PC-9 (cell line): ENCODE measurements around the gene PCDHGC4. TPM values are rescaled to one million over a fixed set of nuclear protein-coding genes. Genes with fewer than 3 reads are reported as not detected.

Experiments
- BruUV-seq: library from RNA; stranded (reverse); fragments of 400-500 nt; replicated peaks from 2 replicates; lab custom pipeline; 2021; lab: Mats Ljungman, UMichigan
- CTCF ChIA-PET: fragments of 300-600 bp; sonication (Branson Sonifier 250); formaldehyde crosslinking; loops from one replicate; lab custom pipeline; 2022; ENCODE audit warnings: antibody characterized with exemption; lab: Charles Lee
- POLR2A ChIA-PET: fragments of 300-600 bp; sonication (Branson Sonifier 250); formaldehyde crosslinking; loops from one replicate; lab custom pipeline; 2022; ENCODE audit warnings: antibody characterized with exemption; ENCODE audit not compliant: unreplicated experiment; lab: Charles Lee
- DNase-seq, 2 experiments: peaks; one replicate each; pipeline versions ENCODE4 v3.0.0 to v3.0.0-alpha.2; 2015 to 2022; ENCODE audit warnings: mixed read lengths in 1 of 2
- H2AFZ ChIP-seq: fragments of 200-600 bp; sonication (generic); 2 replicates; pipeline ENCODE4 v1.8.1; 2017; ENCODE audit warnings: antibody characterized with exemption
- H3F3A ChIP-seq: fragments of 200-600 bp; sonication (generic); 2 replicates; pipeline ENCODE4 v1.8.1; 2017; ENCODE audit warnings: antibody characterized with exemption, mild to moderate bottlenecking, low read depth; ENCODE audit not compliant: insufficient read depth
- H3K27ac ChIP-seq: fragments of 200-600 bp; sonication (generic); 2 replicates; pipeline ENCODE4 v1.6.1; 2016; ENCODE audit warnings: mixed run types
- H3K27me3 ChIP-seq: fragments of 200-600 bp; sonication (generic); 2 replicates; pipeline ENCODE4 v1.6.1; 2016; ENCODE audit warnings: low read depth, mixed run types; ENCODE audit not compliant: insufficient read depth
- H3K36me3 ChIP-seq: fragments of 200-600 bp; sonication (generic); 2 replicates; pipeline ENCODE4 v1.6.1; 2016; ENCODE audit warnings: low read depth, mixed run types
- H3K4me1 ChIP-seq: fragments of 200-600 bp; sonication (generic); replicated peaks from 2 replicates; pipeline ENCODE4 v1.6.1; 2016; ENCODE audit warnings: mixed run types; ENCODE audit not compliant: insufficient read depth
- H3K4me2 ChIP-seq: fragments of 200-600 bp; sonication (generic); 2 replicates; pipeline ENCODE4 v1.6.1; 2017; ENCODE audit warnings: mixed run types
- H3K4me3 ChIP-seq: fragments of 200-600 bp; sonication (generic); 2 replicates; pipeline ENCODE4 v1.6.1; 2016; ENCODE audit warnings: mixed run types
- H3K79me2 ChIP-seq: fragments of 200-600 bp; sonication (generic); 2 replicates; pipeline ENCODE4 v1.6.1; 2017; ENCODE audit warnings: low read depth, mixed run types
- H3K9me2 ChIP-seq: fragments of 200-600 bp; sonication (generic); 2 replicates; pipeline ENCODE4 v1.8.1; 2017; ENCODE audit warnings: mild to moderate bottlenecking; ENCODE audit not compliant: insufficient read depth
- H3K9me3 ChIP-seq: fragments of 200-600 bp; sonication (generic); 2 replicates; pipeline ENCODE4 v1.8.1; 2016; ENCODE audit warnings: low read depth; ENCODE audit not compliant: insufficient read depth
- H4K20me1 ChIP-seq: fragments of 200-600 bp; sonication (generic); 2 replicates; pipeline ENCODE4 v1.8.1; 2017; ENCODE audit not compliant: insufficient read depth
- CTCF ChIP-seq: fragments of 200-600 bp; sonication (generic); conservative IDR thresholded peaks from 2 replicates; pipeline ENCODE4 v1.6.1; 2017; ENCODE audit warnings: mixed run types, antibody characterized with exemption, mild to moderate bottlenecking, moderate library complexity
- EZH2 ChIP-seq: fragments of 200-600 bp; sonication (generic); IDR thresholded peaks from 2 replicates; pipeline ENCODE4 v1.8.0; 2017; ENCODE audit warnings: antibody characterized with exemption, low read depth
- intact Hi-C: fragments of 100-400 bp; cut with micrococcal nuclease; formaldehyde crosslinking; loops from one replicate; pipeline ENCODE4 v1.10.0; 2022; ENCODE audit not compliant: unreplicated experiment
- total RNA-seq: library from RNA; stranded (reverse); gene quantifications from 2 replicates; pipeline ENCODE4 v1.2.3, GENCODE V29; 2021

PCDHGC4 gene
- total RNA-seq, 1 experiment from 2014 or later: not detected

- CTCF ChIA-PET: no interaction called here
- H3K27ac ChIP-seq: no peak overlapping the region
Measured at GRCh38 chr5:141515946-141516671, 31.3 kb downstream of the PCDHGC4 start.

GRCh38 chr5:141516672-141517025 lies 31.8 kb downstream of the PCDHGC4 start:
- H3K27ac ChIP-seq: no peak overlapping the region
- H3K4me3 ChIP-seq: no peak overlapping the region
- BruUV-seq: no TSS peak
- TF ChIP-seq CTCF (no peak), EZH2 (no peak)
- no peaks in the 10 kb centered on the region for H4K20me1 ChIP-seq
- H3K4me1 ChIP-seq: peaks cover 29% of the 10 kb centered on the region
- CTCF ChIA-PET: no interaction called here
- no peaks in the 10 kb centered on the region for H3K27me3 ChIP-seq
- peaks cover 38% of the 10 kb centered on the region for H3F3A ChIP-seq
- no peak overlapping the region for H2AFZ ChIP-seq
- H3K9me3 ChIP-seq: no peaks in the 10 kb centered on the region; the same call in 1 of the 2 replicates
- DNase-seq: no peak
- intact Hi-C loops: no loop called here
- no peaks in the 10 kb centered on the region for H3K9me2 ChIP-seq
- H3K4me2 ChIP-seq: no peak overlapping the region
- peaks cover 26% of the 10 kb centered on the region; the same call in 1 of the 2 replicates for H3K36me3 ChIP-seq
- H3K79me2 ChIP-seq: no peaks in the 10 kb centered on the region
- POLR2A ChIA-PET: no interaction called here

More at GRCh38 chr5:141515946-141516671, 31.3 kb downstream of the PCDHGC4 start:
- no peaks in the 10 kb centered on the region for H3K27me3 ChIP-seq
- intact Hi-C loops: no loop called here
- H3K9me2 ChIP-seq: no peaks in the 10 kb centered on the region
- no peaks in the 10 kb centered on the region; the same call in 1 of the 2 replicates for H3K9me3 ChIP-seq
- H3K4me1 ChIP-seq: peaks cover 25% of the 10 kb centered on the region
- no peaks in the 10 kb centered on the region for H4K20me1 ChIP-seq
- H3K79me2 ChIP-seq: no peaks in the 10 kb centered on the region
- no peak for TF ChIP-seq EZH2
- no peak for TF ChIP-seq CTCF
- H3K4me2 ChIP-seq: no peak overlapping the region
- H2AFZ ChIP-seq: no peak overlapping the region
- POLR2A ChIA-PET: no interaction called here
- DNase-seq: no peak
- peaks cover 26% of the 10 kb centered on the region; the same call in 1 of the 2 replicates for H3K36me3 ChIP-seq
- H3K4me3 ChIP-seq: no peak overlapping the region
- peaks cover 33% of the 10 kb centered on the region for H3F3A ChIP-seq
- no TSS peak for BruUV-seq

GRCh38 chr5:141517312-141517711 lies 32.5 kb downstream of the PCDHGC4 start:
- Histone ChIP-seq H3K4me1 (peaks cover 36% of the 10 kb centered on the region), H3K9me2 (no peaks in the 10 kb centered on the region), H4K20me1 (no peaks in the 10 kb centered on the region), H3K4me2 (no peak overlapping the region), H3K27me3 (no peaks in the 10 kb centered on the region), H3F3A (peaks cover 45% of the 10 kb centered on the region), H3K4me3 (no peak overlapping the region), H3K27ac (no peak overlapping the region), H3K79me2 (no peaks in the 10 kb centered on the region), H3K36me3 (peaks cover 26% of the 10 kb centered on the region; the same call in 1 of the 2 replicates), H2AFZ (no peak overlapping the region), H3K9me3 (no peaks in the 10 kb centered on the region; the same call in 1 of the 2 replicates)
- ChIA-PET CTCF (interaction anchor here (0.7 kb wide), 2 partner anchors 296 to 442 kb away, joined by 3 to 20 read pairs; no protein-coding TSS in a partner anchor), POLR2A (no interaction called here)
- intact Hi-C loops: no loop called here
- no peak for DNase-seq
- no TSS peak for BruUV-seq
- TF ChIP-seq CTCF (no peak), EZH2 (no peak)
